ENCODE measurements around the gene NUP205.

GRCh38 chr7:135647755-135648154, 90.0 kb downstream of the NUP205 start:
- no peak for TF ChIP-seq POLR2A (IDR thresholded peaks at IDR 0.05)
- no peak for TF ChIP-seq CTCF (IDR thresholded peaks at IDR 0.05)
